ENCODE measurements around the gene ERVV-1. TPM values are rescaled to one million over a fixed set of nuclear protein-coding genes. Genes with fewer than 3 reads are reported as not detected.
A peak's percentile ranks its signal among the peaks of the same experiment; 100 is the strongest.
"Not testable (repeated sequence)": the region's sequence is repeated elsewhere in the genome, so short reads cannot be mapped to it uniquely, and the experiment has no call there.

The ERVV-1 gene, protein sequence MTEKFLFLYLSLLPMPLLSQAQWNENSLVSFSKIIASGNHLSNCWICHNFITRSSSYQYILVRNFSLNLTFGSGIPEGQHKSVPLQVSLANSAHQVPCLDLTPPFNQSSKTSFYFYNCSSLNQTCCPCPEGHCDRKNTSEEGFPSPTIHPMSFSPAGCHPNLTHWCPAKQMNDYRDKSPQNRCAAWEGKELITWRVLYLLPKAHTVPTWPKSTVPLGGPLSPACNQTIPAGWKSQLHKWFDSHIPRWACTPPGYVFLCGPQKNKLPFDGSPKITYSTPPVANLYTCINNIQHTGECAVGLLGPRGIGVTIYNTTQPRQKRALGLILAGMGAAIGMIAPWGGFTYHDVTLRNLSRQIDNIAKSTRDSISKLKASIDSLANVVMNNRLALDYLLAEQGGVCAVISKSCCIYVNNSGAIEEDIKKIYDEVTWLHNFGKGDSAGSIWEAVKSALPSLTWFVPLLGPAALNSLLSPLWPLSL
- not detected in 2 replicates for total RNA-seq

DNA sequence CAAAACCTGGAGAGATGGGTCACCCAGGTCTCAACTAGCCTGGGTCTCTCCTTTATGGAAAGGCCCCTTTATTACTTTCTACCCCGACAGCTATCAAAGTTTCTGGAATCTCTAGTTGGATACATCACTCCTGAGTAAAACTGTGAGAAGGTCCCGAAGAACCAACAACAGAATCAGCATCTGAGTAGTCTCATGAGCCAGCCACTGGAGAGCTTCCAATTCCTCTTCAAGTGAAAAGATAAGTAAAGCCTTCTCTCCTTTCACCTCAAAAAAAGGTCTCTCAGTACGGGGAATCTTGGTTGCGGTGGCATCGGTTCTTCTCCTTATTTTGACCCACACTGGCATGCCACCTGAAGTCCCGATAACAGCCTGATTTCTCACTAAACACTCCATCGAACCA lies at the start of gene ERVV-1:
ERVV-1 (plus strand) TSS at position 301 of the 400 bp plus-strand sequence. CDS start 170 bp downstream, outside the sequence.
- DNase-seq (ENCODE audit: low read depth in 2 of 2) = no peak

DNA sequence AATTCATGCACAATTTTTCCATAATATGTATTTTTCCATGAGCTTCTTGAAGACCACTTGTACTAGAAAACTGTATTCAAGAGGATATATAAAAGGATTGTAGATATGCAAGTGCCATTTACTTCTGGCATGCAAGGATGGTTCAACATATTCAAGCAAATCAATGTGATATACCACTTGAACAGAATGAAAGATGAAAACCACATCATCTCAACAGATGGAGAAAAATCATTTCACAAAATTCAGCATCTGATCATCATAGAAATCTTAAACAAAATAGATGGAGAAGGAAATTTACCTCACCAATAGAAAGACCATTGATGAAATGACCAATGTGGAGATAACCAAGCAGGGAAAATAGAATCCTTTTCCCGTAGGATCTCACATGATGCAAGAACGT lies 45.9 kb upstream of the ERVV-1 start:
- DNase-seq (ENCODE audit: low read depth in 2 of 2) = no peak

DNA sequence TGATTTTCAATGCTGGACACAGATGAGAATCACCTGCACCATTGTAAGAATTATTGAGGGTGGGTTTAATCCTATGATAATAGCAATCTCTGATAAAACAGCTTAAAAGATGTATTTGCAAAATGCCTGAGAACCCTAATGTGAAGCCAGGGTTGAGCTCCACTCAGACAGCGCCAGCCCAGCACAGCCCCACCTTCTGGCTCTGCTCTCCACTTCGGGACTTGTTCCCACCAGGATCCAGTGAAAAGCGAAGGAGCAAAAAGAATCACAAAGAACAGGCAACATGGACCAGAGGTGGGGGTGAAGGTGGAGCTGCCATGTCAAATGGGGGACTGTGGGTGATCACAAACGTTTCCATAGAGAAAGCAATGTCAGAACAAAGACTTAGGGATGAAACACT lies 32.4 kb upstream of the ERVV-1 start:
- DNase-seq (ENCODE audit: low read depth in 2 of 2) = no peak

DNA sequence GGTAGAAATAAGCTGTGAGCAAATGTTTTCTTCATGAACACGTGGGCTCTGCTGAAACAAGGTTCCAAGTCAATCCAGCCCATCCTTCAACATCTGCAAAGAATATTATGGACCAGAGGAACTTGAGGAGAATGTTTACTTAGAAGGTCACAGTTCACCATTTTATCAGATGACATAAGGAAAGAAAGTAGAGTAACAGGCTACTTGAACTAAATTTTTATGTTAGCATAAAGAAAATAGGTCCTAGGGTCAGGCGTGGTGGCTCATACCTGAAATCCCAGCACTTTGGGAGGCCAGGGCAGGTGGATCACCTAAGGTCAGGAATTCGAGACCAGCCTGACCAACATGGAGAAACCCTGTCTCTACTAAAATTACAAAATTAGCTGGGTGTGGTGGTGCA lies 30.6 kb upstream of the ERVV-1 start:
- not testable (repeated sequence) for DNase-seq (ENCODE audit: low read depth in 2 of 2)

DNA sequence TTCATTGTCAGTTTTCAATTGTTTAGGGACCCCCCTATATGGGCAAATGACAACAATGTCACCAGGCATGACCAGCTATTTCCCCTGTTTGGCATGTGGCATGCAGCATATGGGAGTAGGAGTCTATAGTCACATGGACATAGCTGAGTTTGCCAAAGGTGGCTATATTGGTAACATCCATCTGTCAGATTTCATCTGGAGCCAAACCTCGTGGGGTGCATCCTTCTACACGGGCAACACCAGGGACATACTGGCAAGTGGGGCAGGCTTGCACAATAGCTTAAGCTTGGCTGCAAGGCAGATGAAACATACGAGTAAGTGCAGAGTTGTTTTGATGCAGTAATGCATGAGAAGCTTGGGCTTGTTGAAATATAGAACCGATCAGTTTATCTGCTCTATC lies 26.5 kb upstream of the ERVV-1 start:
- no peak for DNase-seq (ENCODE audit: low read depth in 2 of 2)

DNA sequence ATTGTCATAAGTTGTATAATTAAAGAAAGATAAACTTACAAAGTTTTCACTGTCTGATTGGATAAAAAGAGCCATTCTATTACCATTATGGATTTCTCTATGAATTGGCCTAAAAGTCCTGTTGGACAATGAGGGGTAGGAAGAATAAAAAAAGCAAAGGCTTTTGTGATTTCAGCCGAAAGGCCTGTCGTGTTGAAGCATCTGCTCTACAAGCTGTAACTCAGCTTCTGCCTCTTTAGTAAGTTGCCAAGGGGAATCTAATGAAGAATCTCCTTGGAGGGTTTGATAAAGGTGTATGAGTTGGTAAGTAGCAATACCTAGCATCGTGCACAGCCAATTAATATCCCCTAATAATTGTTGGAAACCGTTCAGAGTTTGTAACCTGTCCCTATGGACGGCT lies 25.2 kb upstream of the ERVV-1 start:
- peak in 1 of 2 donors; percentile 10 for DNase-seq (ENCODE audit: low read depth in 2 of 2)

DNA sequence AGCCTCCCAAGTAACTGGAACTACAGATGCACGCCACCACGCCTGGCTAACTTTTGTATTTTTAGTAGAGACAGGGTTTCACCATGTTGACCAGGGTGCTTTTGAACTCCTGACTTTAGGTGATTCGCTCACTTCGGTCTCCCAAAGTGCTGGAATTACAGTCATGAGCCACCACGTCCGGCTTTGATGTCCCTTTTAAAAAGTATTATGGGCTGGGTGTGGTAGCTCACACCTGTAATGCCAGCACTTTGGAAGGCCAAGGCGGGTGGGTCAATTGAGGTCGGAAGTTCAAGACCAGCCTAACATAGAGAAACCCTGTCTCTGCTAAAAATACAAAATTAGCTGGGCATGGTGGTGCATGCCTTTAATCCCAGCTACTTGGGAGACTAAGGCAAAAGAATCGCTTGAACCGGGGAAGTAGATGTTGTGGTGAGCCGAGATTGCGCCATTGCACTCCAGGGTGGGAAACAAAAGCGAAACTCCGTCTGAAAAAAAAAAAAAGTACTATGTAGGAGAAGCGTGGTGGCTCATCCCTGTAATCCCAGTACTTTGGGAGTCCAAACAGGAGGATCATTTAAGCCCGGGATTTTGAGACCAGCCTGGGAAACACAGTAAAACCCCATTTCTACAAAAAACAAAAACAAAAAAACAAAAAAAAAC lies 22.8 kb upstream of the ERVV-1 start:
- no peak for DNase-seq (ENCODE audit: low read depth in 2 of 2)

DNA sequence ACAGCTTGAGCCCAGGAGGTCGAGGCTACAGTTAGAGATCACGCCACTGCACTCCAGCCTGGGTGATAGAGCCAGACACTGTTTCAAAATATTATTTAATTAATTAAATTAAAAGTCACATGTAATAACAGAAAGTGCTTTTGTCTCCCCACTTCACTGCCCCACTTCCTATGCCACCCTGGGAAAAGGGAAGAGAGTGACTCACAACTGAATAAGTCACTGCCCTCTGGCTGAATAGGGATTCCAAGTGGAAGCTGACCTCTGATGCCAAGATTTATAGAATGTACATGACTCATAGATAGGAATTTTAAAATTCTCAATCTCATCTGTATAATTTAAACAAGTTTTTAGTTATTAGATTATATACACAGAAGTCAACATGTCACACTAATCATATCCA lies 22.2 kb upstream of the ERVV-1 start:
- DNase-seq (ENCODE audit: low read depth in 2 of 2) = peak; percentile 10 to 84

DNA sequence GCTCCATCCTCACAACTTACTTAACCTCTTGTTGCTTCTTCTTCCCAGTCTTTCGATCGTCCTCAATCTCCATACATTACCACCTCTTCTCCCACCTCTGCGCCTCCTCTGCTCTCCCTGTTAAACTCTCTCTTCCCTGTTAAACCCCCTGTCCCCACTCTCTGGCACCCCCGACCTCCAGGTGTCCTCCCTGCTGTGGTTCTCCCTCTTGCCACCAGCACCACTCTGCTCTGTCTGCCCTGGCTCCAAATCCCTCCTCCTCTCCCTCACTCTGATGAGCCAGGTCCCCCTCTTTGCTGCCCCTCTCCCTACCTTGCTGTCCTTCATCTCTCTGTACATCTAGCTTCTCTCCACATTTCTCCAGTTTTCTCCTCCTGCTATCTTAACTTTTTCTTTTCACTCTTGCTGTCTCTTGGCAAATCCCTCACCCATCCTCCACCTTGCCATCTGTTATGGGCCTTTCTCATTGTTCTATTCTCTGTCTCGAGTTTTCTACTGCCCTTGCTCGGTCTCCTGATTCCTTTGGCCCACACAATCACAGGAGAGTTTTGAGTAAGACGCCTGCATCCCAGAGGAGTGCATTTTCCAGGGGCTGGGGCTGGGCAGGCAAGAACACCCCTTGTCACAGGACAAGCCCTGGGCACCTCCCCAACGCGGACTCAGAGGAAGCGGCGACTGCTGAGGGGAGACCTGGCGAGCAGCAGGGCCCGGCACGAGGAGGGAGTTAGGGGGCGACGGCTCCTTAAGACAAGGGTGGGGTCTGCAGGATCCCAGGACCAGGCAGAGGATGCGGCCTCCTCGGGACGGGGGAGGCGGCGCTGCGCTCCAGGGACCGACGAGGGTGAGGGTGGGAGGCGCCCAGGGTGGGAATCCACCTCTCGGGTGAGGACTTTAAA lies 21.4 kb upstream of the ERVV-1 start:
- DNase-seq (ENCODE audit: low read depth in 2 of 2) = peak in 1 of 2 donors; percentile 7

DNA sequence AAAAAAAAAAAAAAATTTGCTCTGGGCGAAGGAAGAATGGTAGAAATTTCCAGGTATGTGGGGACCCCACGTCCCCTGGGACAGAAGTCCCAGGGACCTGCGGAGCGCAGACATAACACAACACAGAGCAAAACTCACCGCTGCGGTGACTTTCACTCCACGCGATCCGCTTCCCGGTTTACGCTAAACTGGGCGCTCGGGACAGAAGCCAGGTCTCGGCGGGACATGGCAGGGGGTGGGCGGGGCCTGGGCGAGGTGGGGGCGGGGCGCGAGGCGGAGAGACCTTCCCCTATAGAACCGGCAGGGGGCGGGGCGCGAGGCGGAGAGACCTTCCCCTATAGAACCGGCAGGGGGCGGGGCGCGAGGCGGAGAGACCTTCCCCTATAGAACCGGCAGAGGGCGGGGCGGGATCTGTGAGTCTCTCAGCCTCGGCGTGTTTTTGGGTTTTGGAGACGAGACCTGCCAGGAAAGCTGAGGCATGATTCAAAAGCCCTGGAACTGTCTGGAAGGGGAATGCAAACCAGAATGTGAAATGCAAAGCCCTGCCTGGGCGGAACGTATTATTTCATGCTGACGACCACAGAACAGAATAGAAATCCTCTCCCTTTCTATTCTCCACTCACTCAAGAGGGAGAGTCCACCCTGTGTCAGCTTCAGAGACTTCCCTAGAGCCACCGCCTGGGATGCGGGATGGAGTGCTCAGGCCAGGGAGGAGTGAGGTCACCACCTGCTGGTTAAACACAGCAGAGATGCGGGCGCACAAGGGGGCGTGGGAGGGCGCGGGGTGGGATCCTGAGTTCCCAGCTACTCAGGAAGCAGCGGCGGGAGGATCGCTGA lies 20.2 kb upstream of the ERVV-1 start:
- DNase-seq (ENCODE audit: low read depth in 2 of 2) = peak; percentile 44 to 80

DNA sequence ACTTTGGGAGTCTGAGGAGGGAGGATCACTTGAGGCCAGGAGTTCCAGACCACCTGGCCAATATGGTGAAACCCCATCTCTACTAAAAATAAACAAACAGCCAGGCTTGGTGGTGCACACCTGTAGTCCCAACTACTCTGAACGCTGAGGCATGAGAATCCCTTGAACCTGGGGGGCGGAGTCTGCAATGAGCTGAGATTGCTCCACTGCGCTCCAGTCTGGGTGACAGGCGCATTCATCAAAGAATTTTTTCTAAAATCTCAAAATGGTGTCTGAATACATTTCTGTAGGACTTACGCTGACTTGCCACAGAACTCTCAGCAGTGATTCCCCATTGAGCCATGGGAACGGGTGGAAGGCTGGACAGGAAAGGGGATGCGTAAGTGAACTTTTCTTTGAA lies 18.0 kb upstream of the ERVV-1 start:
- no peak for DNase-seq (ENCODE audit: low read depth in 2 of 2)

DNA sequence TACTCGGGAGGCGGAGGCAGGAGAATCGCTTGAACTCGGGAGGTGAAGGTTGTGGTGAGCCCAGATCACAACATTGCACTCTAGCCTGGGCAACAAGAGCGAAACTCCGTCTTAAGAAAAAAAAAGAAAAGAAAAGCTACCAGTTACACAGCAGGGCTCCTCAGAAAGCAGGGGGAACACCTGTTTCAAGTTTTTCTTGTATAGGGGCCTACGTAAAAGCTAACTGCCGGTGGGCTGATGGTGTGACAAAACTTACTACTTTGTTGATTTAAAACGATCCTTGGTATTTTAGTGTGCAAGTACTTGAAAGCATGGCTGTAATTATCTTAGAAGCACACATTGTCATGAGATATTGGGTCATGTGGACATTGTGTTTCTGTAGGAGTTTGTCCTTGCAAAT lies 15.7 kb upstream of the ERVV-1 start:
- no peak for DNase-seq (ENCODE audit: low read depth in 2 of 2)

DNA sequence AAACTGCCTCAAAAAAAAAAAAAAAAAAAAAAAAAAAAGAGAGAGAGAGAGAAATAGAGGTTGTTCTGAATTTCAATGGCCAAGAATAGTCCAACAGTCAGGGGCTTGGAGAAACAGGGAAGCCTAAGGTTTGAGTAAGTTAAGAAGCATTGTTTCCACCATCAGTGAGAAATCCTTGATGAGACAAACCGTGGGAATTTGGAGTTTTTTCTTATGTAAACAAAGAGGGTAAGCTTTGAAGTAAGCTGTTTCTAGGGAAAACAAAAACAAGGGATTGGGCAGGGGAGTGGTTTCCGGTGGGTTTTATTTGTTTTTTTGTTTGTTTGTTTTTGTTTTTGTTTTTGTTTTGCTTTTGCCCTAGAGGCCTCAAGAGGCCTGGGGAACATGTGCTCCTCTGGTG lies 11.2 kb upstream of the ERVV-1 start:
- no peak for DNase-seq (ENCODE audit: low read depth in 2 of 2)

DNA sequence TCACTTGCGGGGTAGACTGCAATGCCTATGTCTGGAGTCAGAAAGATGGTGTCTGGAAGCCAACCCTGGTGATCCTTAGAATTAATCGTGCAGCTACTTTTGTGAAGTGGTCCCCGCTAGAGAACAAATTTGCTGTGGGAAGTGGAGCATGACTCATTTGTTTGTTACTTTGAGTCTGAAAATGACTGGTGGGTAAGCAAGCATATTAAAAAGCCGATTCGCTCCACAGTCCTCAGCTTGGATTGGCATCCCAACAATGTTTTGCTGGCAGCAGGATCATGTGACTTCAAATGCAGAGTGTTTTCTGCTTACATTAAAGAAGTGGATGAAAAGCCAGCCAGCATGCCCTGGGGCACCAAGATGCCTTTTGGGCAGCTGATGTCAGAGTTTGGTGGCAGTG lies 9.5 kb upstream of the ERVV-1 start:
- no peak for DNase-seq (ENCODE audit: low read depth in 2 of 2)

DNA sequence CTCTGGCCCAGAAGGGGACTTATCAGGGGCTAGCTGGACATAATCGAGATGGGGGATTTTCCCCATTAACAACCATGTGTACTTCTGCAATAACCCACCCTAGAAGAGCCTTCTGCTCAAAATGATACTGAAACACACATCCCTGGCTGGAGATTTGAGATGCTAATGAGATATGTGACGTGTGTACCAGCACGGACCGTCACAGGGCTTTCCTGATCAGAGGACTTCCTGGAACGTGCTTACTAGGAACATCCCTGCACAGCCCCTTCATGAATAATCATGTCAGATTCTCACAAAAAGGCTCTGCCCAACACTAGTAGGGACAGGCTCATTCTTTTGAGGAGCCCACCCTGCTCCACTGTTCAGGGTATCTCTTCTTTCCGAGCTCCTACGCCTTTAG lies 6.5 kb upstream of the ERVV-1 start:
- no peak for DNase-seq (ENCODE audit: low read depth in 2 of 2)

DNA sequence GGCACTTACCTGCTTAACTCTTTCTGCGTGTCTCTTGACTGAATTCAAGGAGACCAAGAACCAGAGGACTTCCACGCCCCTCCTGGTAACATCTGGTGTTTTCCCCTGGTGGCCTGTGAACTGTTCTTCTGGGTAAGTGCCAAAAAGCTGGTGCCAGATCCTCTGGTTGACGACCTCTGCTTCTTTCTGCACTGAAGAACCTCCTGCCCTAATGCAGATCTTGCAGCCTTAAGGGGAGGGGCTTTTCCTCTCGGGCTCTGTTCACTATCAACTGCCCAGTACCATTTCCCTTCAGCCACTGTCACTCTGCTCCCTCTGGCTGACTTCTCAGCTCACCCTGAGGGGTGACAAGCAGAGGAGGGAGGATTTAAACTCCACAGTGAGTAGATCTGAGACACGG lies 6.1 kb upstream of the ERVV-1 start:
- DNase-seq (ENCODE audit: low read depth in 2 of 2) = no peak

DNA sequence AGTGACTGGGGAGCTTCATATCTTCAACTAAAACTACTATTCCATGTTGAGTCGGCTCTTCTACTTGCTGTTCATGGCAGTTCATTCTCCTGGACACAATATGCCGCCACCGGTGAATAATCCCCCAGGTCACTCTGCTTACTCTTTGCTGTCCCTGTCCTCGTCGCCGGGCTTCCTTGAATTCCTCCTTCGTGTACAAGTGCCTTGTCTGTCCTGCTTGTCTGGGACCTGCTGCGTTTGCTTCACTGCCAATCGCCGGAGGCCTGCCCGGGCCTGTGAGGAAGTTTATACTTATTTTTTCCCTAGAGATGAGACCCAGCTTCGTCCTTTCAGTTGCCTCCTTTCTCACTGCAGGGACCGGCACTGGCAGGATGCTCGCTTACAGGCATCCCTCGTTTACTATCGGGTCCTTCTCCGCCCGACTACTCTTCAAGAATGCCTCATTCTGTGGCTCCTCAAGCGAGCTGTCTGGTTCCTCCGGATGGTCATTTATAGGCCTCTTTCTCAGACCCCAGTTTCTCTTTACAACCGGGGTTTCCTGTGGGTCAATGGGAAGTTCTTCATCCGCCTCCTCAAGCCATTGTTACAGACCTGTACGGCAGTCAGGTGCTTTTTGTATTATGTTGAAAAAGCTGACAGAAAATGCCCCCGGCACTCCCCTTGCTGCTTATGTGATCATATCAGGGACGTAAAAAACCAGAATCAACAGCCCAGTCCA lies 5.5 kb upstream of the ERVV-1 start:
- no peak for DNase-seq (ENCODE audit: low read depth in 2 of 2)

DNA sequence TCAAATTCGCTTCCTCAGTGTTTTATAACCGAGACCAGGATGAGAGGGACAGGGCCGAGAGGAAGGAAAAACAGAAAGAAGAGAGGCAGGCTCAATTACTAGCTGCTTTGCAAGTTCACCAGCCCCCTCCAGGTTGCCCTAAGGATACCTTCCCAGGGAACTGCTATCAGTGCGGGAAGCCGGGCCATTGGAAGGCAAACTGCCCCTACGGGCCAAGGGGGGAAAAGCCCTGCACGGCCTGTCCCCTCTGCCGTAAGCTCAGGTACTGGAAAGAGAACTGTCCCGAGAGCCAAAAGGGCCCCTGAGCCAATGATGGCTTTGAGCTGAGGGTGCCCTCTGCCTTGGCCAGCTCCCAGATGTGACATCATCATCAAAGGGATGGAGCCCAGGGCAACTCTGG lies 3.2 kb upstream of the ERVV-1 start:
- DNase-seq (ENCODE audit: low read depth in 2 of 2) = no peak

DNA sequence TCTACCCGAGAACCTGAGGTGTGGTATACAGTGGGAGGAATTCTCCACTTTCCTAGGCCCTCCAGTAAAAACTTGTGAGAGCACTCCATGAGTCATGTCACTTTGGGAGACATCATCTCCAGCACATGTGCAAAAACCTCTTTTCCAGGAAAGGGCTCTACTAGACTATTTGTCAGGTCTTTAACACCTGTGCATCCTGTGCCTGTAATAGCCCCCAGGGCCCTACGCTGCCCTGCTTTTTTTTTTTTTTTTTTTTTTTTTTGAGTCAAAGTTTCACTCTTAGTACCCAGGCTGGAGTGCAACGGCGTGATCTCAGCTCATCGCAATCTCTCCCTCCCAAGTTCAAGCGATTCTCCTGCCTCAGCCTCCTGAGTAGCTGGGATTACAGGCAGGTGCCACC lies 1.7 kb upstream of the ERVV-1 start:
- DNase-seq (ENCODE audit: low read depth in 2 of 2) = no peak

DNA sequence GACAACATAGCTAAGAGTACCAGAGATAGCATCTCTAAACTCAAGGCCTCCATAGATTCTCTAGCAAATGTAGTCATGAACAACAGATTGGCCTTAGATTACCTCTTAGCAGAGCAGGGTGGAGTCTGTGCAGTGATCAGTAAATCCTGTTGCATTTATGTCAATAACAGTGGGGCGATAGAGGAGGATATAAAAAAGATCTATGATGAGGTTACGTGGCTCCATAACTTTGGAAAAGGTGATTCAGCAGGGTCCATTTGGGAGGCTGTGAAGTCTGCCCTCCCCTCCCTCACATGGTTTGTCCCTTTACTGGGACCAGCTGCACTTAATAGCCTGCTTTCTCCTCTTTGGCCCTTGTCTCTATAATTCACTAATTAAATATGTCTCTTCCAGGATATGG lies 1.4 kb downstream of the ERVV-1 start:
- DNase-seq (ENCODE audit: low read depth in 2 of 2) = no peak
